Measurements from ENCODE around the gene MACF1.

DNA sequence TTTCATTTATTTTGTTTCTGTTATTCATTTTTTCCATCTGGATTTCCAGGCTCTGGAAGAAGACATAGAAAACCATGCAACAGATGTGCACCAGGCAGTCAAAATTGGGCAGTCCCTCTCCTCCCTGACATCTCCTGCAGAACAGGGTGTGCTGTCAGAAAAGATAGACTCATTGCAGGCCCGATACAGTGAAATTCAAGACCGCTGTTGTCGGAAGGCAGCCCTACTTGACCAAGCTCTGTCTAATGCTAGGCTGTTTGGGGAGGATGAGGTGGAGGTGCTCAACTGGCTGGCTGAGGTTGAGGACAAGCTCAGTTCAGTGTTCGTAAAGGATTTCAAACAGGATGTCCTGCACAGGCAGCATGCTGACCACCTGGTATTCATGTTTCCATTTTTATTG, 223.4 kb downstream of the MACF1 start:
- TF ChIP-seq, protein P1, sequence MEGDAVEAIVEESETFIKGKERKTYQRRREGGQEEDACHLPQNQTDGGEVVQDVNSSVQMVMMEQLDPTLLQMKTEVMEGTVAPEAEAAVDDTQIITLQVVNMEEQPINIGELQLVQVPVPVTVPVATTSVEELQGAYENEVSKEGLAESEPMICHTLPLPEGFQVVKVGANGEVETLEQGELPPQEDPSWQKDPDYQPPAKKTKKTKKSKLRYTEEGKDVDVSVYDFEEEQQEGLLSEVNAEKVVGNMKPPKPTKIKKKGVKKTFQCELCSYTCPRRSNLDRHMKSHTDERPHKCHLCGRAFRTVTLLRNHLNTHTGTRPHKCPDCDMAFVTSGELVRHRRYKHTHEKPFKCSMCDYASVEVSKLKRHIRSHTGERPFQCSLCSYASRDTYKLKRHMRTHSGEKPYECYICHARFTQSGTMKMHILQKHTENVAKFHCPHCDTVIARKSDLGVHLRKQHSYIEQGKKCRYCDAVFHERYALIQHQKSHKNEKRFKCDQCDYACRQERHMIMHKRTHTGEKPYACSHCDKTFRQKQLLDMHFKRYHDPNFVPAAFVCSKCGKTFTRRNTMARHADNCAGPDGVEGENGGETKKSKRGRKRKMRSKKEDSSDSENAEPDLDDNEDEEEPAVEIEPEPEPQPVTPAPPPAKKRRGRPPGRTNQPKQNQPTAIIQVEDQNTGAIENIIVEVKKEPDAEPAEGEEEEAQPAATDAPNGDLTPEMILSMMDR (IDR thresholded peaks at IDR 0.05): no peak
- TF ChIP-seq POLR2A (IDR thresholded peaks at IDR 0.05): no peak
